GM19395 (cell line): ENCODE data around the gene DAAM1.
A peak's percentile ranks its signal among the peaks of the same experiment; 100 is the strongest.

Source experiments
- ATAC-seq: cut with Tn5 transposase; IDR thresholded peaks from one replicate; pipeline ENCODE4 v1.9.1; 2021; ENCODE audit warnings: mild to moderate bottlenecking, moderate library complexity; ENCODE audit not compliant: unreplicated experiment

DAAM1 gene

DNA sequence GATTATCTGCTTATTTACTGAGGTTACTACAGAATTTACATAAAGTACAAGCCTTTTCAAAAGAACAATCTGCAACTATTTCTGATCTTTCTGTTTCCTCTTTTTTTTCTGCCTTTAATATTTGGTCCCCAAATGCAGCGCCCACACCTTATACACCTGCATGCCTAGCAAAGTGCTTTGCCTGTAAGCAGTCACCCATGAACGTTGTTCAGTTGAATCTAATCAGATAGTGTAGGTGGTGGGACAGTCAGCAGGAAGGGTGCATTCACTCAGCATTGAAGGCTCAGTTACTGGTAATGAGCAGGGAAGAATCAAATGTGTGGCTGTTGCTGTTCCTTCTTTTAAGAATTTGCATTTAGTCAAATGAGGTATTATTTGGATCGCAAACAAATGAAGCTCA is 168.3 kb downstream of the DAAM1 start:
- peak; percentile 63 for ATAC-seq

DNA sequence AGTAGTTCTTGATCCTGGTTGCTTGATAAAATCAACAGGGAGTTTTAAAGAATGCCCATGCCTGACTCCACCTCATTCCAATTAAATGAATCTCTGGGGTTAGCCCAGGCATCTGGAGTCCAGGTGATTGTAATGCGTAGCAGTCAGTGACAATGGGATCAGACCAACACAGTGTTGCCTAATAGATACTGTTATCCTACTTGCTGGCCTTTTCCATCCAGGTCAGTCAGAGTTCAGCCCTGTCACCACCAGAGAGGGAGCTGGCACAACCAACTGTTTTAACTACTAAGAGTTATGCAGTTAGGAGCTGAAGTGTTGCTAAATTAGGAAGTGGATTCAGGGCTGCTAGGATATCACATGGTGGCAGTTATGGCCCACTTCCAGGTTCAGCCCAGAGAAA is 169.6 kb downstream of the DAAM1 start:
- ATAC-seq, result no peak

DNA sequence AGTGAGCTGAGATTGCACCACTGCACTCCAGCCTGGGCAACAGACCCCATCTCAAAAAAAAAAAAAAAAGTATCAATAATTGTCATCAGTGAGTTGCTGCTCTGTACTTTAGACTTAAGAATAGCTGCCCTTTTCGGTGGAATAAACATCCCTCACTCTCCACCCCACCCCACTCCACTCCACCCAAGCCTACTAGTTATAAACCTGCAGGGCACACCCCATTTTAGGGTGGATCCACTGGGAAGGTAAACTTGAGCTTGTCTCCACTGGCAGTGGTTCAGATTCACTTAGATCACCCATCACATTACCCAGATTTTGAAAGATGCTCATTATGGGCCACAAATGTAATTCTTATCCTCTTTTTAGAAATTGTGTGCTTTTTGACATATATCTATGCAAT is 170.3 kb downstream of the DAAM1 start:
- no peak for ATAC-seq

DNA sequence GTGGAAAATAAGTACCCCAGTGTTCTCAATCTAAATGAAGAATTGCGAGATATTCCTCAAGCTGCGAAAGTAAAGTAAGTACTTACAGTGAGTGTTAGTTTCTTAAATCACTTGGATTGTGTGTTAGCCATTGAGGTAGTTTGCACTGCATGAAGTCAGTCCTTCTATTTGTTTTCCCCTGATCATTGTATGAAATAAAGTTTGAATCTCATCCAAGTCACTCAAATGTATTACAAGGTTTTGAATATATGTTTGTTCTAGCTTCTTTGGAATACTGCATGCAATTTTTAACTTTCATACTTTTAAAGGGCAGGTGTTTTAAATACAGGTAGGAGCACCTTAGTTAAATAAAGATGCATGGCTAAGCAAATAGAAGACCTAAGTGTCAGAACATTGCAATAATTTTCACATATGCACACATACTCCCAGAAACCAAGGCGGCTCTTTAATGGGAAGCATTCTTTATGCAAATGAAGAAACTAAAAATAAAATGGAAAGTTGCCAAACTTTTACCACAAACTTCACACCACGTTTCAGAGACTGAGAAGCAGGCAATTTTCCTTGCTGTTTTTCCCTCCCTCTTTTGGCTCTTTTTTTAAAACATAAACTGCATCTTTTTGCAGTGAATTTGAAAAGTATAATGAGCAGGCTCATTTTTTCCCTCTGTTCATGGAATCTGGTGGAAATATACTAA is 171.1 kb downstream of the DAAM1 start:
- ATAC-seq, result no peak

DNA sequence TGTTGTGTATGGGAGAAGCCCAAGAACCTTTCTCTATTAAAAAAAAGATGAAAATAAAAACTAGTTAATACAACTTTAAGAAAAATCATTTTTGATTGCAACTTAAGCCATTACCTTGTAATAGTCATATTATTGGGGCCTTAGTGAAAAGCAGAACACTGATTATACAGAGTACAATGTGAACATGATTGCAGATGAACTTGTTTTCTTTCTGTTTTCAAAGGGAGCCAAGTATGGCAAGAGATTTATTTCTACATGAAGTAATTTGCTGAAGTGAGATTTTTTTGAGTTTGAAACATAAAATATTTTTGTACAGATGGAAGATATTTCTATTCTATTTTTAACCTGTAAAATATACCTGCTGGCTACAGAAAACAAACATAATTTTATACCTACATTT is 171.8 kb downstream of the DAAM1 start:
- no peak for ATAC-seq

DNA sequence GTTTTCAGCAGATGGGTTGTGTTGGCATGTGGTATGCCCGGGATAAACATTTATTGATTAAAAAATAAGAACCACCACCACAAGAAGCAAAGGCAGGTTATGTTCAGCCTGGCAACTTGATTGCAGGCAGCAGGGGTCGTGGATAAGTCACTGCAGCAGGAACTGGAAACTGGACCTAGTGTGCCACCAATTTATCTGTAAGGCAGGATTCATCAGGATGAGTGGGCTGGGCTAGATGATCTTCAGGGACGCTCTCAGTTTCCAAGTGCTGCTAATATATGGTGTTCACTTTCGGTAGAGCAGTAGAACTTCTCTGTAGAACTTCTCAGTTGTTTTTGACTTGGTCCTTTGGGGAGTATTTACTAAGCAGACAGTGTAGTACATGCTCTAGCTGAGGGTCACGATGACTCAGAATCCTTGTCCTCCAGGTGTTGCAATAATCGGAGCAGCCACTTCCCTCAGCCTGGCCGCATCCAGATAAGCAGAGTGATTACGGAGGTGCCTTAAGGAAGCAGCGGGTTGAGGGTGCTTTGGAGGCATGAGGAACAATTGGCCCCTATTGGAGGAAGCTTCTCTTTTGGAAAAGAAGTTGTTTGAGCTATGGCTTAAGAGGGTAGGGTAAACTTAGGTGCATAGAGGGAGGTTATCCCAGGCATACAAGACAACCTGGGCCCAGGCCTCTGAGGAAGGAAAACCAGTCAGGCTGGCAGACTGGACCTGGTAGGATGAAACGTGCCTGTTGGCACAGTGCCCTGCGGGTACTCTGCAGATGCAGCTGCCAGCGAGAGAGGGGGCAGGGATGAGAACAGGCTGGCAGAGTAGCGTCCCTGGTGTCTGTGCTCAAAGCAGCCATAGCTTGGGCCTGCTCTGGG is 172.7 kb downstream of the DAAM1 start:
- ATAC-seq, result no peak

DNA sequence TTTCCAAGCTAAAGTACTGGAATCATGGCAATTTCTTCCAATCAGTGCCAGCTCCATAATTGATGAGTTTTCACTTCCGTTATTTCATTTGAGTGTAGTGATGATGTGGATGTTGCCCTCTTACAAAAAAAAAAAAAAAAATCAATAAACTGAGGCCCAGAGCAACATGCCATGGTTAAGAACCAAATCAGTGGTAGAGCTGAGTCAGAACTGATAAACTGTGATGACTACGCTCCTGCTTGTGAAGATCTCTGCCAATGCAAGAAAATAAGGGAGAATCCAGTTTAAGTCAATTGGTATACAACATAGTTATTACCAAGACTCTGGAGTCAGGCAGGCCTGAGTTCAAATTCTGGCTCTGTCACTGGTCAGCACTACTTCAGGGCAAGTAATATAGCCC is 174.0 kb downstream of the DAAM1 start:
- ATAC-seq, result no peak

DNA sequence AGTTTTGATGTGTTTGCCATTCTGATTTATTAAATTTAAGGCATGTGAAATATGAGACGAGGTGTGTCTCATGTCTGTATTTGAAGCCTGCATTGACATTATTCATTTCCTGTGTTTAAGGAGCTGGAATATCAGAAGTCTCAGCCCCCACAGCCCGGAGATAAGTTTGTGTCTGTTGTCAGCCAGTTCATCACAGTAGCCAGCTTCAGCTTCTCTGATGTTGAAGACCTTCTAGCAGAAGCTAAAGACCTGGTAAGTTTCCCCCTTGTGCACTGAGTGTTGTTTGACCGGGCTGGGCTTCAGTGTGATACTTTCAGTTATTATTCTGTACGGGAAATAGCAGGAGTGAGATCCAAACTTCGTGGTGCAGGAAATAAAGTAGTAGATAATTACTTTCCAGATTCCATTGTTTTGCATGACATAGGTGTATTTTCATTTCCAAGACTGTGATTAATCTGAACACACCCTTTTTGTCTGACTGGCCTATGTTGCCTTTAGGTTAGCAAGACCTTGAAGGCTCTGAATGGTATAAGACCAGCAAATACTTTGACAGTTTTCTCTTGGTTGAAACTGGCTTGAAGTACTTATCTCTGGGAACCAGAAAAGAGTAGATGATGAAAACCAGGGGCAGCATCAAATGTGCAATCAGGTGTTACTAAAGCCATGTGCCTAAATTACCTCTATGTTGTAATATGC is 175.2 kb downstream of the DAAM1 start:
- no peak for ATAC-seq

DNA sequence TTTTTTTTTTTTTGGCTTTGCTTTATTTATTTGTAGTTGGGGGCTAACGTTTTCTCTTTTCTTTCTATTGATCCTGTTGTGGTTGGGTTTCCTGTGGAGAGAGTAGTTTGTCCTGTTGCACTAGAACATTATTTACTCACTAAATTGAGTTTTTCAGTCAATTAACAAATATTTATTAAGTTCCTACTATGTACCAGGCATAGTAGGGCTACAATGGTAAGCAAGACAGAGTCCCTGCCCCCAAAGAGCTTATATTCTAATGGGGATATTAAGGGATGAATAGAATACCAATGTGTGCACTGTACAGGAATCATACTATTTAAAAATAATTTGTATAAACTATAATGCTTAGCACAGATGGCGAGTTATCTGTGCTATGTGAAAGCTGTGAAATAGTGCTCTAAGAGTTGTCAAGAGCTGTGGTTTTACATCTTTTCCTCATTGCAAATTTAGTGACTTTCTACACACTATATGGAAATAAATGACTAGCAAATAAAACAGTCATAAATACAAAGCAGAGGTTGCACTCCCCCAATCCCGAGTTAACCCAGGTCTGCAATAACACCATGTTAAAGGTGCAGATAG is 181.8 kb downstream of the DAAM1 start:
- ATAC-seq, result no peak

DNA sequence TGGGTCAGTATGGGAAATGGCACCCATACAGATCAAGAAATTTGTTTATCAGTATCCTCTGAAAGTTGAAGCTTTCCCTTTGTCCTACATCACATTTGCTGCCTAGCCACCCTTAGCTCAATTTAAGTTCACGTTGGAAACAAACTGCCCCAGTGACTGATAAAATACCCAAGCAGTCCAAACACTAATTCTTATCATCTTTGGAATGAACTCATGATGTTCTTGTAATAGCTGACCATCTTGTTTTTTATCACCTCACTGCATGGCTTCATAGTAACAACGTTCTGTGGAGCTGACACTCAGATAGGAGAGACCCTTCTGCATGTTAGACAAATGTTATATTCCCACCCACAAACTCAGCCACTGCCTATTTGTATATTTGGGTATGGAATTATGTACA is 183.3 kb downstream of the DAAM1 start:
- ATAC-seq, result no peak

DNA sequence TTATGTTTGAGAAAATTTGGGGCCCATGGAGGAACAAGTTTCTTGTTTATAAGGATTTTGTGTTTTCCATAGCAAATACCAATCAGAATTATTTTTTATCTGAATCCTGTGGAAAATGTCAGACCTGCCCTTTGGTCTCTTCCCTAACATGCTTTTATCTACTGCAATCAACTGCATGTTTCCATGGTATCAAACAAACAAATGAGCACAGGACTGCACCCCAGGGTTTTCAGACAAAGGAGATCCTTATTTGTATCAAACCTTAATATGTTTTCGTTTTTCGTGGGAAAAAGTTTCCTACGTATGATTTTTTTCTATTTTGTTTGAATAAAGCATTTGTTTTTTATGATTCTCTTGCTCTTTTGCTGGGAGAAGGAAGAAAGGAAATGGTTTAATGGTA is 185.6 kb downstream of the DAAM1 start:
- no peak for ATAC-seq

DNA sequence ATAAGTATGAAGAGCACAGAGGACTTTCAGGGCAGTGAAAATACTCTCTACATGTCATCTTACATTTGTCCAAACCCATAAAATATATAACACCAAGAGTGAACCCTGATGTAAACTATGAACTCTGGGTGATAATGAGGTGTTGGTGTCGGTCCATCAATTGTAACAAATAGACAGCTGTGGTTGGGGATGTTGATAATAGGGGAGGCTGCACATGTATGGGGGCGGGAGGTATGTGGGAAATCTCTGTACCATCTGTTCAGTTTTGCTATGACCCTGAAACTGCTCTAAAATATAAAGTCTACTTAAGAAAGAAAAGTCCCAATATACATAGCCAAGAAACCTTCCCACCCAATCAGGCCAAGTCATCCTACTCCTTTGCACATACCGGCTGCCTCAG is 188.2 kb downstream of the DAAM1 start:
- no peak for ATAC-seq

DNA sequence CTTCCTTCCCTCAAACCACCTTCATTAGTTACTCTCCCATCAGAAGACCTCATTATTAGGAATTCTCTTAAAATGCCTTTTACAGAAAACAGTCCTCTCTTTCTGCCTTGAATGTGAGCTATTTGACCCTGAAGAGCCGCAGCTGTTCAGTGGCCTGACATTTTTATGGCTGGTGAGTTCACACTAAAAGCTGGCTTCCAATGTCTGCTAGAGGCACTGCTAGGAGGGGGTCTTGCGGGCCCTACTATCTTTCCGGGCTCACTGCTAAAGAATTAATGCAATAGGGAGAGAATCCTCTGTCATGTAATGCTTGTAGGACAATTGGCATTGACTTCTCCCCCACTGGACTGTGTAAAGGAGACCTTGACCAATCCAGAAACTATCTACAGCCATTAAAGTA is 189.0 kb downstream of the DAAM1 start:
- no peak for ATAC-seq

DNA sequence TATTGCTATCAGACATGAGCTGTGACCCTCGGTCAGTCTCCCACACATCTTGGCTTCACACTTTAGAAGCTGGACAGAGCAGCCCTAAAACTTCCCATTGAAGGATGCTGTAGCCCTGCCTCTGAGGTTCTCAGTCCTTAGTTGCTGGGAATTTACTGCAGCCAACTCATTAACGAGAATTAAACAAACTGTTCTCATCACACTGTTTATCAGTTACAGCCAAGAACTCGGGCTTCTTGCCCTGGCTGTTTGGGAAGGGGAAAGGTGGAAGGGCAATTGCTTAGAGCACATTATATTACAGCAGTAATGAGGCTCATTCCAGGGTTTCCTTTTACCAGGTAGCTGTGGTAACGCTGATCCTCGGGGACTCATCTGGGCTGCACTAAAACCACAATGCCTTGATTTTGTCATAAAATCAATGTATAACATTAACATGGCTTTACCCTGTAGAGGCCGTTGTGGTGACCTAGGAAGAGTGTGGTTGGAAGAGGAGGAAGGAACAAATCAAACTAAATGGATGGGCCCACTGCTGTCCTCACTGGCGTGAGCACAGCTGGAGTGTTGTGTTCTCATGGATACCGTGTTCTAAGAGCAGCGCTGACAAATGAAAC is 189.6 kb downstream of the DAAM1 start:
- no peak for ATAC-seq

DNA sequence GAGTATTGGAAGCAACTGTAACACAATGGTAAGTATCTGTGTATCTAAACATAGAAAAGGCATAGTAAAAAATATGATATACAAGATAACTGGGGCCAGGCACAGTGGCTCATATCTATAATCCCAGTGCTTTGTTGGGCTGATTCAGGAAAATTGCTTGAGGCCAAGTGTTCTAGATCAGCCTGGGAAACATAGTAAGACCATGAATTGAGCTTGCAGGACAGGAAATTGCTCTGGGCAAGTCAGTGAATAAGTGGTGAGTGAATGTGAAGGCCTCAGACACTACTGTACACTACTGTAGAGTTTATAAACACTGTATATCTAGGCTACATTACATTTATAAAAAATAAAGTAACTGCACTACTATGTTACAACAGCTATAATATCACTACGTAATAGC is 201.5 kb downstream of the DAAM1 start:
- ATAC-seq, result no peak

DNA sequence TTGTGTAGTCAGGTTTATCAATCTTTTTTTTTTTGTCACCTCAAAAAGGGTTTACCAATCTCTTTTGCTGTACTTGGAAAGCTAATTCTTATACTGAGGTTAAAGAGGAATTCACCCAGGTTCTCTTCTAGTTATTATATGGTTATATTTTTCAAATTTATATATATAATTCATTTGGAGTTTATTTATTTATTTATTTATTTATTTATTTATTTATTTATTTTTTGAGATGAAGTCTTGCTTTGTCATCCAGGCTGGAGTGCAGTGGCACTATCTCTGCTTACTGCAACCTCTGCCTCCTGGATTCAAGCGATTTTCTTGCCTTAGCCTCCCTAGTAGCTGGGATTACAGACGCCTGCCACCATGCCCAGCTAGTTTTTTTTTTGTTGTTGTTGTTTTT is 202.9 kb downstream of the DAAM1 start:
- no peak for ATAC-seq

DNA sequence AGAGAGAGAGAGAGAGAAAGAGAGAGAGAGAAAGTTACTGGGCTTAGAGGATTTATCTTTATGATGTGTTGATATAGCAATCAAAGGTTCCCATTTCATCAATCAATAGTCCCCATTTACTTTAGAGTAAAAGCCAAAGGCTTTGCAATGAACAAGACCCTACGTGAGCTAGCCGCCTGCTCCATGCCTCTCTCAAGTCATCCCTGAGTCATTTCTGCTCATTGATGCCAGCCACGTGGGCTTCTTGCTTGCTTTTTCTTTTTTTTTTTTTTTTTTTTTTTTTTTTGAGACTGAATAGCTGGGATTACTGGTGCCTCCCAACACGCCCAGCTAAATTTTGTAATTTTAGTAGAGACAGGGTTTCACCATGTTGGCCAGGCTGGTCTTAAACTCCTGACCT is 205.8 kb downstream of the DAAM1 start:
- ATAC-seq, result no peak

DNA sequence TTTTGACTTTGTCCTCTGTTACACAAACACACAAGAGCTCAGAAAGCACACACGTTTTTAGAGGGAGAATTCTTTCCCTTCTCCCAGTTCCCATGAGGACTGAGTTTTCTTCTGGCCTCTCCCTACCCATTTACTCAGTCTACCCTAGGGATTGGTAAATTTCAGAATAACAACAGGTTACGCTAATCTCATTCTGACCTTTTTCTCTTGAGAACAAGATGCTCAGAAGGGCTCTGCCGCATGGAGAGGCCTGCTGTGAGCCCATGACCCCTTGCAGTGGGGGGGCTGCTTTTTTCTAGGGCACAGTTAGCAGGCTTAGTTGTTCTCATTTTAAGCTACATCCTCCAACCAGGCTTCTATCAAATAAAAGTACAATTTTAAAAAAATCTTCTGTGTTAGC is 207.2 kb downstream of the DAAM1 start:
- ATAC-seq, result no peak

DNA sequence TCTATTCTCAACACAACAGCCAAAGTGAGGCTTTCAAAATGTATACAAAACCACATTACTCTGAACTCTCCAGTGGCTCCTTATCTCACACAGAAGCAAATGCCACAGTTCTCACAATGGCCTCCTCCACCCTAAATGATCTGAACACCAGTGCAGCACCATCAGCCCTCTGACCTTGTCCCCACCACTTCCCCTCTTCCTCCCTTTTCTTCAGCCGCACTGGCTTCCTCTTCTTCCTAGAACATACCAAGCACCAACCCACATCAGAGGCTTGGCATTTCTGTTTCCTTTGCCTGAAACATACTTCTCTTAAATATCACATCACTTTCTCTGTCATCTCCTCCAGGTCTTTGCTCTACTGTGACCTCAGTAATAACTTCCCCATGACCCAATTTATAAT is 210.4 kb downstream of the DAAM1 start:
- no peak for ATAC-seq

DNA sequence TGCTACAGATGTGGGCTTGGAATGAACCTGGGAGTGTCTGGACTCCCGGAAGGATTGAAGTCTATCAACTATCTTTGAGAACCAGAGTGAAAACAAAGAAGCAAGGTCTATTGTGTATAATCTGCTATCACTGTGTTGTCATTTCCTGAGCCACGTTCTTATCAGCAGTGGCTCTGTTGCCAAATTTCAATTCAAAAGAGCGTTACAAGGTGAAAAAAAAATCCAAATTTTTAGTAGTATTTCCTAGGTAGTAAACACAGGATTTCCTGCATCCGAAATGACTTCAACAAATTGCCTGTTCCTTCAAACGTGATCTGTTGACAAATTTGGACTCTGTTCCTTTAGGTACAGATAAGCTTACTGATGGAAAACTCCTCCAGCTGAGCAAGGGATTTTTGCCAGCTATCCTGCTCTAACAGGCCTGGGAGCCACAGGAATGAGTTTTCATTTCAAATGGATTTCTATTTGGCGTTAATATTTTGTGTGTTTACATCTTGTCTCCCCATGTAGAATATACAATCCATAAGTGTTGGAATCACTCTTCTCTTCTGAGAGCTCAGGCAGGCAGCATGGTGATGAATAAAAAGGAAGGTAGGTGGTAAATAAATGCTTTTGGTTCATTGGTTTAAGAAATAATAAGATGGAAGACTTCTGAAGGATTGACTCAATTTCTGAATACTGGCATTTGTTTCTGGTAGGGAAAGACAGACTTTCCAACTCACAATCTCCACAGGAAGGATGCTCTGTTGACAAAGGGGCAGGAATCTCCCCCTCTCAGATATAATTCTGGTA is 218.2 kb downstream of the DAAM1 start:
- no peak for ATAC-seq
